Measurements from ENCODE around the gene MTCL1. TPM values are rescaled to one million over a fixed set of nuclear protein-coding genes. Genes with fewer than 3 reads are reported as not detected.
A peak's percentile ranks its signal among the peaks of the same experiment; 100 is the strongest.

The MTCL1 gene
- total and polyA plus RNA-seq, 8 donors: 7.1 to 16.0 (median 11.9) TPM

GRCh38 chr18:8705961-8706790, 820 bp downstream of the MTCL1 start:
- DNase-seq (peak in 1 of 4 donors; percentile 80), ATAC-seq (no peak)
- intact Hi-C loops (cut with DNase I): no loop called here
- Histone ChIP-seq H3K27ac (no peak overlapping the region), H3K4me3 (peak overlapping the region; percentile 32 to 73), H3K9me3 (no peaks in the 10 kb centered on the region), H3K27me3 (peaks cover 11 to 80% of the 10 kb centered on the region in 2 donors), H3K36me3 (no peaks in the 10 kb centered on the region), H3K4me1 (peaks cover 16 to 24% of the 10 kb centered on the region in 2 donors)
- TF ChIP-seq, protein P1, sequence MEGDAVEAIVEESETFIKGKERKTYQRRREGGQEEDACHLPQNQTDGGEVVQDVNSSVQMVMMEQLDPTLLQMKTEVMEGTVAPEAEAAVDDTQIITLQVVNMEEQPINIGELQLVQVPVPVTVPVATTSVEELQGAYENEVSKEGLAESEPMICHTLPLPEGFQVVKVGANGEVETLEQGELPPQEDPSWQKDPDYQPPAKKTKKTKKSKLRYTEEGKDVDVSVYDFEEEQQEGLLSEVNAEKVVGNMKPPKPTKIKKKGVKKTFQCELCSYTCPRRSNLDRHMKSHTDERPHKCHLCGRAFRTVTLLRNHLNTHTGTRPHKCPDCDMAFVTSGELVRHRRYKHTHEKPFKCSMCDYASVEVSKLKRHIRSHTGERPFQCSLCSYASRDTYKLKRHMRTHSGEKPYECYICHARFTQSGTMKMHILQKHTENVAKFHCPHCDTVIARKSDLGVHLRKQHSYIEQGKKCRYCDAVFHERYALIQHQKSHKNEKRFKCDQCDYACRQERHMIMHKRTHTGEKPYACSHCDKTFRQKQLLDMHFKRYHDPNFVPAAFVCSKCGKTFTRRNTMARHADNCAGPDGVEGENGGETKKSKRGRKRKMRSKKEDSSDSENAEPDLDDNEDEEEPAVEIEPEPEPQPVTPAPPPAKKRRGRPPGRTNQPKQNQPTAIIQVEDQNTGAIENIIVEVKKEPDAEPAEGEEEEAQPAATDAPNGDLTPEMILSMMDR (IDR thresholded peaks at IDR 0.05): no peak

DNA sequence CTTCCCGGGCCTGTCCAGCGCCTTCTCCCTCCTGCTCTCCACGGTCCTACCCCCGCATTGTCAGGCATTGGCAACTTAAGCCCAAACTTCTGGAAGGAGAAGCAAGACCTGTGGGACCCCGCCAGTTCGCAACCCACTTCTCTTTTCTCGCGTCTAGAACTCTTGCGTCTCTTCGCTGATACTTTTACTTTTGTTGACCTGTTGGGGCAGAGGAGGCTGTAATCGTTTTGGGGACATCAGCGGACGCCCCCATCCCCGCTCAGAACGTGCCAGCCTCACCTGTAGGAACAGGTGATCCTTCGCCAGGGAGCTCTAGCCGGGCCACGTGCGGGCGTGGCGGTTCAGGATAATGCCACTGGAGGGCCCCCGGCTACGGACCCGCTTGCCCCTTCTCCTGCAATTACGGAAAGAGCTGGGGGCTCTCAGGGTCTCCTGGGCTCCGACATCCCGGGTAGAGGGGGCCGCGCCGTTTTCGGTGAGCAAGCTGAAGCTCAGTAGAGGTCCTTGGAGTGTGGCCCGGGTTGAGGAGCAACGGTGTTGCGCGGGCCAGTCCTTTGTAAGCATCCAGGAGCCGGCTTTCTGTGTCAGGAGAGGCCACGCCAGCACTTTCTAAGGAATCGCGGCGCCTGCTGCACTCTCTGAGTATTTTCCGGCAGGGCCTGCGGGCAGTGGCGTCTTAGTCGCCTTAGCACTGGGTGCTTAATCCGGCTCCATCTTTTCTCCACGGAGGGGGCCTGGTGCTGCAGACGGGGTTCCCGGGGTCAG, 1.6 kb downstream of the MTCL1 start:
- H3K36me3 ChIP-seq: no peaks in the 10 kb centered on the region
- peaks cover 11 to 78% of the 10 kb centered on the region in 2 donors for H3K27me3 ChIP-seq
- TF ChIP-seq, protein P1 (IDR thresholded peaks at IDR 0.05): no peak
- ATAC-seq (peak; percentile 9), DNase-seq (peak; percentile 27 to 84 (median 44))
- no peak overlapping the region for H3K27ac ChIP-seq
- intact Hi-C loops (cut with DNase I): no loop called here
- peak overlapping the region; percentile 32 to 73 for H3K4me3 ChIP-seq
- H3K4me1 ChIP-seq: peaks cover 16 to 24% of the 10 kb centered on the region in 2 donors
- H3K9me3 ChIP-seq: no peaks in the 10 kb centered on the region

- DNase-seq (no peak), ATAC-seq (no peak)
- Histone ChIP-seq H3K36me3 (no peaks in the 10 kb centered on the region), H3K4me3 (peak overlapping the region in 1 of 2 donors; percentile 73), H3K27ac (no peak overlapping the region), H3K4me1 (peaks cover 16 to 24% of the 10 kb centered on the region in 2 donors), H3K9me3 (no peaks in the 10 kb centered on the region), H3K27me3 (peaks cover 11 to 70% of the 10 kb centered on the region in 2 donors)
- intact Hi-C loops (cut with DNase I): no loop called here
- TF ChIP-seq, protein P1 (IDR thresholded peaks at IDR 0.05): no peak
Measured at GRCh38 chr18:8707556-8708300, 2.4 kb downstream of the MTCL1 start.

GRCh38 chr18:8708670-8709069, 3.3 kb downstream of the MTCL1 start:
- H3K36me3 ChIP-seq: no peaks in the 10 kb centered on the region
- DNase-seq (no peak), ATAC-seq (no peak)
- peaks cover 9 to 61% of the 10 kb centered on the region in 2 donors for H3K27me3 ChIP-seq
- TF ChIP-seq, protein P1 (IDR thresholded peaks at IDR 0.05): no peak
- H3K27ac ChIP-seq: no peak overlapping the region
- H3K9me3 ChIP-seq: no peaks in the 10 kb centered on the region
- peaks cover 16 to 23% of the 10 kb centered on the region in 2 donors for H3K4me1 ChIP-seq
- intact Hi-C loops (cut with DNase I): no loop called here
- no peak overlapping the region for H3K4me3 ChIP-seq

Data from left lung (tissue), 10 donors.